Ramos (cell line): ENCODE measurements around the gene SH2D4B.

Experiments
- in situ Hi-C: fragments of 300-500 bp; cut with MboI; formaldehyde crosslinking; loops from one replicate; pipeline ENCODE4 v1.14.3; 2022; ENCODE audit warnings: low sequenced_read_pairs; ENCODE audit not compliant: unreplicated experiment

The SH2D4B gene

GRCh38 chr10:80537736-80538480 lies at the start of gene SH2D4B:
Gene SH2D4B (plus strand): TSS chr10:80537902. CDS start chr10:80538332, 430 bp downstream.
- in situ Hi-C loops = no loop called here

- in situ Hi-C loops = no loop called here
Measured at GRCh38 chr10:80488539-80489066, 49.1 kb upstream of the SH2D4B start.

GRCh38 chr10:80489371-80490112 lies 48.2 kb upstream of the SH2D4B start:
- in situ Hi-C loops = no loop called here

- in situ Hi-C loops = no loop called here
Measured at GRCh38 chr10:80491251-80492102, 46.2 kb upstream of the SH2D4B start.

GRCh38 chr10:80492848-80493521 lies 44.7 kb upstream of the SH2D4B start:
- in situ Hi-C loops = no loop called here

- in situ Hi-C loops = no loop called here
Measured at GRCh38 chr10:80493522-80494051, 44.1 kb upstream of the SH2D4B start.

- in situ Hi-C loops = no loop called here
Measured at GRCh38 chr10:80496555-80497172, 41.0 kb upstream of the SH2D4B start.

GRCh38 chr10:80497187-80498077 lies 40.3 kb upstream of the SH2D4B start:
- in situ Hi-C loops = no loop called here

- in situ Hi-C loops = no loop called here
Measured at GRCh38 chr10:80498078-80498832, 39.4 kb upstream of the SH2D4B start.

GRCh38 chr10:80498833-80499741 lies 38.6 kb upstream of the SH2D4B start:
- in situ Hi-C loops = no loop called here

GRCh38 chr10:80500572-80501380 lies 36.9 kb upstream of the SH2D4B start:
- in situ Hi-C loops = no loop called here

- in situ Hi-C loops = no loop called here
Measured at GRCh38 chr10:80501381-80501912, 36.3 kb upstream of the SH2D4B start.

GRCh38 chr10:80501913-80502521 lies 35.7 kb upstream of the SH2D4B start:
- in situ Hi-C loops = no loop called here

GRCh38 chr10:80502621-80503583 lies 34.8 kb upstream of the SH2D4B start:
- in situ Hi-C loops = no loop called here
